Suprapubic skin (tissue), 4 donors: Measurements from ENCODE around the gene FBXL12.
A peak's percentile ranks its signal among the peaks of the same experiment; 100 is the strongest.

Experiments used
- POLR2A ChIP-seq, 2 donors: fragments of 450-650 bp; IDR thresholded peaks; one replicate each; pipeline ENCODE4 v1.6.1; 2017; ENCODE audit warnings: antibody characterized with exemption in 2 of 2, mild to moderate bottlenecking in 2 of 2, moderate library complexity in 2 of 2
- POLR2AphosphoS5 ChIP-seq, 3 donors: sonication (generic); formaldehyde crosslinking; IDR thresholded peaks; one replicate each; pipeline ENCODE4 v1.6.1; 2017; ENCODE audit warnings: antibody characterized with exemption in 3 of 3
- TF ChIP-seq, protein P1 (sequence below), 2 donors: fragments of 200-600 bp in 1 of 2; fragments of 450-650 bp in 1 of 2; sonication (generic) in 1 of 2; IDR thresholded peaks; one replicate each; pipeline ENCODE4 v1.5.1; 2016 to 2019; ENCODE audit warnings: antibody characterized with exemption in 2 of 2, mild to moderate bottlenecking in 1 of 2, moderate library complexity in 1 of 2

GRCh38 chr19:9848060-9848459 lies 29.2 kb upstream of the FBXL12 start:
- TF ChIP-seq POLR2AphosphoS5 (IDR thresholded peaks at IDR 0.05) (no peak), POLR2A (IDR thresholded peaks at IDR 0.05) (no peak)
- TF ChIP-seq, protein P1, sequence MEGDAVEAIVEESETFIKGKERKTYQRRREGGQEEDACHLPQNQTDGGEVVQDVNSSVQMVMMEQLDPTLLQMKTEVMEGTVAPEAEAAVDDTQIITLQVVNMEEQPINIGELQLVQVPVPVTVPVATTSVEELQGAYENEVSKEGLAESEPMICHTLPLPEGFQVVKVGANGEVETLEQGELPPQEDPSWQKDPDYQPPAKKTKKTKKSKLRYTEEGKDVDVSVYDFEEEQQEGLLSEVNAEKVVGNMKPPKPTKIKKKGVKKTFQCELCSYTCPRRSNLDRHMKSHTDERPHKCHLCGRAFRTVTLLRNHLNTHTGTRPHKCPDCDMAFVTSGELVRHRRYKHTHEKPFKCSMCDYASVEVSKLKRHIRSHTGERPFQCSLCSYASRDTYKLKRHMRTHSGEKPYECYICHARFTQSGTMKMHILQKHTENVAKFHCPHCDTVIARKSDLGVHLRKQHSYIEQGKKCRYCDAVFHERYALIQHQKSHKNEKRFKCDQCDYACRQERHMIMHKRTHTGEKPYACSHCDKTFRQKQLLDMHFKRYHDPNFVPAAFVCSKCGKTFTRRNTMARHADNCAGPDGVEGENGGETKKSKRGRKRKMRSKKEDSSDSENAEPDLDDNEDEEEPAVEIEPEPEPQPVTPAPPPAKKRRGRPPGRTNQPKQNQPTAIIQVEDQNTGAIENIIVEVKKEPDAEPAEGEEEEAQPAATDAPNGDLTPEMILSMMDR (IDR thresholded peaks at IDR 0.05), result peak; percentile 15 to 24
